ENCODE data around the gene ZIM2. TPM values are rescaled to one million over a fixed set of nuclear protein-coding genes. Genes with fewer than 3 reads are reported as not detected.

The ZIM2 gene
- total and polyA plus RNA-seq, 10 donors = 0.73 TPM; not detected in 9

DNA sequence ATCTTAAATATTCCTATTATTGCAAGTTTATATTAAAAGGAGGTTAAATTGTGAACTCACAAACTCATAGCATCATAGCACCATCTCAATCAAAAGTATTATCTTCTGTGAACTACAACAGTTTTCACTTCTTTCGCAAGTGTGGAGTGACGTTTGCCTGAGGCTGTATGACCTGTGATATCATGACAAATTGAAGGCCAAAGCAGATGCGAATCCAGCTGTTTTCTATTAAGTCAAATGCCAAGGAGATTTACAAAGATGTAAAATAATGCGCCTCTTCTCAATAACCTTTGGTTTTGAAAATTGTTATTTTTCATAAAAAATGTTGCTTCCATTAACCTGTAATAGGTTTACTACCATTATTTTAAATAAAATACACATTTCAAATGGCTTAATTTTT lies 7.6 kb upstream of the ZIM2 start:
- TF ChIP-seq POLR2A (IDR thresholded peaks at IDR 0.05) = no peak
- no peak for TF ChIP-seq POLR2AphosphoS5 (IDR thresholded peaks at IDR 0.05)
- no peak for TF ChIP-seq CTCF (IDR thresholded peaks at IDR 0.05 in 8 of 11, conservative IDR thresholded peaks at IDR 0.05 in 3 of 11)
- Histone ChIP-seq H3K4me1 (no peaks in the 10 kb centered on the region), H3K4me3 (no peak overlapping the region), H3K27ac (no peak overlapping the region), H3K36me3 (no peaks in the 10 kb centered on the region), H3K9me3 (peaks cover 0 to 37% (median 18%) of the 10 kb centered on the region in 8 donors), H3K27me3 (replicated peaks in 1 of 7) (no peaks in the 10 kb centered on the region)
- no peak for DNase-seq
- intact Hi-C loops (cut with DNase I; ENCODE audit: low total_unique reads) = no loop called here
- 76 to 87% (median 79%) methylated on average over 4 of the region's 4 CpGs for WGBS, 5 donors

DNA sequence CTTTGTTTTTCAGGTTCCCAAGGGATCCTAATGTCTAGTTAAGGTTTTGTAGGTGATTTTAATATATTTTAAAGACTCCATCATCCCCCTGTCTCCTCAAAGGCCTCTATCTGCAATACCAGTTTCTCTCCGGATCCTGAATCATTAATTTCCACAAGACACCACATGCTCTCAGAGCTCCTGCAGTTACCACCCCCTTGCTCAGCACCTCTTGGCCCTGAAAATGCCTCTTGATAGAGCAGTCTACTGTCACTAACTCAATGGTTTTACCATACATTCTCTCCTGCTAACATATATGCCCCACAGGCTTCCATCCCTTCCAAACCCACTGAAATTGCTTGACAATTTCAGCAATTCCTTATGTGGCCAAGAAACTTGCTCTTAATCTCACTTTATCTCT lies 1.9 kb upstream of the ZIM2 start:
- intact Hi-C loops (cut with DNase I; ENCODE audit: low total_unique reads) = no loop called here
- Histone ChIP-seq H3K27ac (no peak overlapping the region), H3K27me3 (replicated peaks in 1 of 7) (peaks cover 0 to 53% (median 9%) of the 10 kb centered on the region in 7 donors), H3K36me3 (no peaks in the 10 kb centered on the region), H3K4me3 (no peak overlapping the region), H3K9me3 (peaks cover 0 to 60% (median 36%) of the 10 kb centered on the region in 8 donors), H3K4me1 (peaks cover 0 to 7% (median 0%) of the 10 kb centered on the region in 6 donors)
- DNase-seq = no peak
- 63 to 87% (median 81%) methylated on average over 1 of the region's 1 CpG for WGBS, 5 donors
- TF ChIP-seq POLR2A (IDR thresholded peaks at IDR 0.05) (no peak), POLR2AphosphoS5 (IDR thresholded peaks at IDR 0.05) (no peak), CTCF (IDR thresholded peaks at IDR 0.05 in 8 of 11, conservative IDR thresholded peaks at IDR 0.05 in 3 of 11) (no peak)

DNA sequence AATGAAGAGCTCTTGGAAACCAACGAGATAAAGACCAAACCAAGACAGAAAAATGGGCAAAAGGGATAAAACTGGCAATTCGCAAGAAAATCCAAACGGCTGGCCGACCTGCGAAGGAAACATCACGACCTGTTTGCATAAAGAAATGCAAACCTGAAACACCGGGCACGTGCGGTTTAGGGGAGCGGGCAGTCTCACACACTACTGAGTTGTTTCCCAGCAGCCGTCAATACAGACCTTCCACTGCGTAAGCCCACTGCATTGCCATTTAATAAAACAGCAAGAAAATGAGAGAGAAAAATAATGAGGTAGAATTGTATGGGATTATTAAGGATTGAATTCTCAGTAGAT lies 642 bp upstream of the ZIM2 start:
- Histone ChIP-seq H3K36me3 (no peaks in the 10 kb centered on the region), H3K4me1 (peaks cover 0 to 10% (median 0%) of the 10 kb centered on the region in 6 donors), H3K4me3 (no peak overlapping the region), H3K27me3 (replicated peaks in 1 of 7) (peaks cover 0 to 58% (median 9%) of the 10 kb centered on the region in 7 donors), H3K27ac (no peak overlapping the region), H3K9me3 (peaks cover 0 to 72% (median 46%) of the 10 kb centered on the region in 8 donors)
- no peak for TF ChIP-seq CTCF (IDR thresholded peaks at IDR 0.05 in 8 of 11, conservative IDR thresholded peaks at IDR 0.05 in 3 of 11)
- intact Hi-C loops (cut with DNase I; ENCODE audit: low total_unique reads) = no loop called here
- no peak for DNase-seq
- WGBS, 5 donors = 51 to 58% (median 56%) methylated on average over 12 of the region's 12 CpGs

GRCh38 chr19:56839652-56840450 lies 675 bp downstream of the ZIM2 start:
- peak overlapping the region in 7 of 8 donors; percentile 36 to 81 (median 72) for H3K27ac ChIP-seq
- H3K36me3 ChIP-seq = no peaks in the 10 kb centered on the region
- H3K4me1 ChIP-seq = peaks cover 0 to 10% (median 0%) of the 10 kb centered on the region in 6 donors
- peak; percentile 85 for DNase-seq
- intact Hi-C loops (cut with DNase I; ENCODE audit: low total_unique reads) = no loop called here
- no peak for TF ChIP-seq CTCF (IDR thresholded peaks at IDR 0.05 in 8 of 11, conservative IDR thresholded peaks at IDR 0.05 in 3 of 11)
- no peak for TF ChIP-seq POLR2AphosphoS5 (IDR thresholded peaks at IDR 0.05)
- TF ChIP-seq POLR2A (IDR thresholded peaks at IDR 0.05) = no peak
- 45 to 50% (median 47%) methylated on average over 15 to 48 of the region's 48 CpGs for WGBS, 5 donors
- peak overlapping the region in 7 of 8 donors; percentile 19 to 63 (median 24) for H3K4me3 ChIP-seq
- peaks cover 0 to 84% (median 50%) of the 10 kb centered on the region in 8 donors for H3K9me3 ChIP-seq
- peaks cover 0 to 58% (median 9%) of the 10 kb centered on the region in 7 donors for H3K27me3 ChIP-seq (replicated peaks in 1 of 7)
